Measurements from ENCODE around the gene HELZ. TPM values are rescaled to one million over a fixed set of nuclear protein-coding genes. Genes with fewer than 3 reads are reported as not detected.

Gene HELZ
- total RNA-seq, 1 experiment from 2014 or later, result 40.5 TPM

- TF ChIP-seq POLR2A (IDR thresholded peaks at IDR 0.05; ENCODE audit: borderline replicate concordance, extremely low read depth, insufficient read depth, insufficient read length) (no peak), POLR2AphosphoS5 (IDR thresholded peaks at IDR 0.05; ENCODE audit: low read depth, low read length) (no peak)
Observed at GRCh38 chr17:67270416-67270815, 25.4 kb upstream of the HELZ start (continued).

GRCh38 chr17:67266496-67266895 is 21.5 kb upstream of the HELZ start:
- intact Hi-C loops (cut with micrococcal nuclease), result no loop called here

More at GRCh38 chr17:67266496-67266895, 21.5 kb upstream of the HELZ start:
- Histone ChIP-seq H3K79me2 (ENCODE audit: insufficient read depth, low read length) (no peaks in the 10 kb centered on the region), H2AFZ (ENCODE audit: low read depth, low read length, poor library complexity, severe bottlenecking) (no peak overlapping the region), H3K4me2 (ENCODE audit: low read length) (no peak overlapping the region), H3K9me2 (ENCODE audit: insufficient read depth) (no peaks in the 10 kb centered on the region), H4K20me1 (ENCODE audit: insufficient read depth) (no peaks in the 10 kb centered on the region), H3K27ac (ENCODE audit: low read depth, low read length) (no peak overlapping the region), H3K9me3 (ENCODE audit: control insufficient read depth in 1 of 2, insufficient read depth in 1 of 2, low read depth in 1 of 2, low read length in 2 of 2) (no peaks in the 10 kb centered on the region), H3K9ac (ENCODE audit: low read length) (no peak overlapping the region), H3K4me1 (ENCODE audit: control insufficient read depth in 1 of 2, insufficient read depth in 2 of 2, low read length in 2 of 2) (no peaks in the 10 kb centered on the region), H3K27me3 (ENCODE audit: insufficient read depth, low read length) (no peaks in the 10 kb centered on the region), H3K4me3 (replicated peaks in 1 of 2; ENCODE audit: low read depth in 1 of 2, low read length in 2 of 2) (no peak overlapping the region), H3K36me3 (ENCODE audit: control insufficient read depth in 1 of 2, insufficient read depth in 2 of 2, low read length in 2 of 2) (no peaks in the 10 kb centered on the region)
- no peak for ATAC-seq
- no peak for DNase-seq (ENCODE audit: low read depth, low spot score)
- RAD21 ChIA-PET (ENCODE audit: low non-redundant PET in 1 of 2, low total read pairs in 2 of 2, uncharacterized antibody in 2 of 2, unreplicated experiment in 2 of 2), result no interaction called here
- no TSS peak for BruUV-seq (replicated peaks)
- CTCF ChIA-PET, result no interaction called here
- POLR2A ChIA-PET, result no interaction called here
- TF ChIP-seq EZH2phosphoT487 (IDR thresholded peaks at IDR 0.05; ENCODE audit: borderline replicate concordance) (no peak), POLR2AphosphoS5 (IDR thresholded peaks at IDR 0.05; ENCODE audit: low read depth, low read length) (no peak), CEBPB (IDR thresholded peaks at IDR 0.05; ENCODE audit: low read depth) (no peak), YY1 (IDR thresholded peaks at IDR 0.05; ENCODE audit: extremely low read depth, insufficient replicate concordance, low read depth, low read length) (no peak), ZFX (IDR thresholded peaks at IDR 0.05) (no peak)
- TF ChIP-seq, protein P1, sequence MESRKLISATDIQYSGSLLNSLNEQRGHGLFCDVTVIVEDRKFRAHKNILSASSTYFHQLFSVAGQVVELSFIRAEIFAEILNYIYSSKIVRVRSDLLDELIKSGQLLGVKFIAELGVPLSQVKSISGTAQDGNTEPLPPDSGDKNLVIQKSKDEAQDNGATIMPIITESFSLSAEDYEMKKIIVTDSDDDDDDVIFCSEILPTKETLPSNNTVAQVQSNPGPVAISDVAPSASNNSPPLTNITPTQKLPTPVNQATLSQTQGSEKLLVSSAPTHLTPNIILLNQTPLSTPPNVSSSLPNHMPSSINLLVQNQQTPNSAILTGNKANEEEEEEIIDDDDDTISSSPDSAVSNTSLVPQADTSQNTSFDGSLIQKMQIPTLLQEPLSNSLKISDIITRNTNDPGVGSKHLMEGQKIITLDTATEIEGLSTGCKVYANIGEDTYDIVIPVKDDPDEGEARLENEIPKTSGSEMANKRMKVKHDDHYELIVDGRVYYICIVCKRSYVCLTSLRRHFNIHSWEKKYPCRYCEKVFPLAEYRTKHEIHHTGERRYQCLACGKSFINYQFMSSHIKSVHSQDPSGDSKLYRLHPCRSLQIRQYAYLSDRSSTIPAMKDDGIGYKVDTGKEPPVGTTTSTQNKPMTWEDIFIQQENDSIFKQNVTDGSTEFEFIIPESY (IDR thresholded peaks at IDR 0.05; ENCODE audit: extremely low read depth, insufficient replicate concordance, low read length), result no peak
